MCF 10A (cell line): ENCODE results near the gene CDK4. TPM values are rescaled to one million over a fixed set of nuclear protein-coding genes. Genes with fewer than 3 reads are reported as not detected.
"Not testable (repeated sequence)": the region's sequence is repeated elsewhere in the genome, so short reads cannot be mapped to it uniquely, and the experiment has no call there.

ENCODE experiments used
- BruUV-seq: library from RNA; stranded (reverse); fragments of 400-500 nt; replicated peaks from 2 replicates; lab custom pipeline; 2021; lab: Mats Ljungman, UMichigan
- CTCF ChIA-PET: fragments of 300-600 bp; sonication (Branson Sonifier 250); formaldehyde crosslinking; extraction: SDS; loops from one replicate; lab custom pipeline; 2021; ENCODE audit warnings: antibody characterized with exemption, inconsistent platforms; lab: Yijun Ruan, JAX
- POLR2A ChIA-PET: fragments of 300-600, 350-650 bp; sonication (Branson Sonifier 250); formaldehyde crosslinking; extraction: SDS; loops from one replicate; lab custom pipeline; 2020; ENCODE audit warnings: antibody characterized with exemption, inconsistent platforms; lab: Yijun Ruan, JAX
- DNase-seq: peaks from one replicate; pipeline ENCODE4 v3.0.0-alpha.2; 2018; ENCODE audit not compliant: unreplicated experiment
- H3K27ac Mint-ChIP-seq: one replicate; pipeline ENCODE4 v1.8.0; 2022; ENCODE audit warnings: mild to moderate bottlenecking, low read depth, mixed read lengths; ENCODE audit not compliant: unreplicated experiment
- H3K27me3 Mint-ChIP-seq: one replicate; pipeline ENCODE4 v1.8.0; 2022; ENCODE audit warnings: mixed read lengths; ENCODE audit not compliant: insufficient read depth, unreplicated experiment
- H3K36me3 Mint-ChIP-seq: one replicate; pipeline ENCODE4 v1.8.0; 2022; ENCODE audit warnings: mild to moderate bottlenecking, moderate library complexity, mixed read lengths; ENCODE audit not compliant: insufficient read depth, unreplicated experiment
- H3K4me1 Mint-ChIP-seq: one replicate; pipeline ENCODE4 v1.8.0; 2022; ENCODE audit warnings: mixed read lengths; ENCODE audit not compliant: insufficient read depth, unreplicated experiment
- H3K4me3 Mint-ChIP-seq: one replicate; pipeline ENCODE4 v1.8.0; 2022; ENCODE audit warnings: mild to moderate bottlenecking, moderate library complexity, mixed read lengths; ENCODE audit not compliant: unreplicated experiment
- H3K9me3 Mint-ChIP-seq: one replicate; pipeline ENCODE4 v1.8.0; 2022; ENCODE audit warnings: mixed read lengths; ENCODE audit not compliant: unreplicated experiment
- intact Hi-C: fragments of 100-400 bp; cut with micrococcal nuclease; formaldehyde crosslinking; loops from 2 replicates; pipeline ENCODE4 v1.14.1; 2022
- total RNA-seq: library from RNA; stranded (reverse); gene quantifications from 2 replicates; pipeline ENCODE4 v1.2.3, GENCODE V29; 2022
- TF ChIP-seq, protein P1 (sequence below): fragments of 200-600 bp; IDR thresholded peaks from one replicate; pipeline ENCODE4 v1.8.0; 2022; ENCODE audit warnings: antibody characterized with exemption, mild to moderate bottlenecking; ENCODE audit not compliant: unreplicated experiment

Gene CDK4
- total RNA-seq, 1 experiment from 2014 or later = 123 TPM

- TF ChIP-seq, protein P1, sequence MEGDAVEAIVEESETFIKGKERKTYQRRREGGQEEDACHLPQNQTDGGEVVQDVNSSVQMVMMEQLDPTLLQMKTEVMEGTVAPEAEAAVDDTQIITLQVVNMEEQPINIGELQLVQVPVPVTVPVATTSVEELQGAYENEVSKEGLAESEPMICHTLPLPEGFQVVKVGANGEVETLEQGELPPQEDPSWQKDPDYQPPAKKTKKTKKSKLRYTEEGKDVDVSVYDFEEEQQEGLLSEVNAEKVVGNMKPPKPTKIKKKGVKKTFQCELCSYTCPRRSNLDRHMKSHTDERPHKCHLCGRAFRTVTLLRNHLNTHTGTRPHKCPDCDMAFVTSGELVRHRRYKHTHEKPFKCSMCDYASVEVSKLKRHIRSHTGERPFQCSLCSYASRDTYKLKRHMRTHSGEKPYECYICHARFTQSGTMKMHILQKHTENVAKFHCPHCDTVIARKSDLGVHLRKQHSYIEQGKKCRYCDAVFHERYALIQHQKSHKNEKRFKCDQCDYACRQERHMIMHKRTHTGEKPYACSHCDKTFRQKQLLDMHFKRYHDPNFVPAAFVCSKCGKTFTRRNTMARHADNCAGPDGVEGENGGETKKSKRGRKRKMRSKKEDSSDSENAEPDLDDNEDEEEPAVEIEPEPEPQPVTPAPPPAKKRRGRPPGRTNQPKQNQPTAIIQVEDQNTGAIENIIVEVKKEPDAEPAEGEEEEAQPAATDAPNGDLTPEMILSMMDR = no peak
- no peak for DNase-seq
- intact Hi-C loops = no loop called here
- Mint-ChIP-seq H3K9me3 (no peaks in the 10 kb centered on the region), H3K4me3 (no peak overlapping the region), H3K36me3 (peaks cover 27% of the 10 kb centered on the region), H3K4me1 (no peaks in the 10 kb centered on the region), H3K27ac (no peak overlapping the region), H3K27me3 (no peaks in the 10 kb centered on the region)
- BruUV-seq = no TSS peak
- POLR2A ChIA-PET = interaction anchor here (1.1 kb wide), 1 partner anchor 10 kb away, joined by 3 read pairs; no protein-coding TSS in a partner anchor
- CTCF ChIA-PET = interaction anchor here (0.6 to 1.4 kb wide), 4 partner anchors 22 to 397 kb away, joined by 4 to 5 read pairs (median 4); partner anchors contain the start of gene TSPAN31
Measured at GRCh38 chr12:57722716-57723629, 29.1 kb downstream of the CDK4 start.

DNA sequence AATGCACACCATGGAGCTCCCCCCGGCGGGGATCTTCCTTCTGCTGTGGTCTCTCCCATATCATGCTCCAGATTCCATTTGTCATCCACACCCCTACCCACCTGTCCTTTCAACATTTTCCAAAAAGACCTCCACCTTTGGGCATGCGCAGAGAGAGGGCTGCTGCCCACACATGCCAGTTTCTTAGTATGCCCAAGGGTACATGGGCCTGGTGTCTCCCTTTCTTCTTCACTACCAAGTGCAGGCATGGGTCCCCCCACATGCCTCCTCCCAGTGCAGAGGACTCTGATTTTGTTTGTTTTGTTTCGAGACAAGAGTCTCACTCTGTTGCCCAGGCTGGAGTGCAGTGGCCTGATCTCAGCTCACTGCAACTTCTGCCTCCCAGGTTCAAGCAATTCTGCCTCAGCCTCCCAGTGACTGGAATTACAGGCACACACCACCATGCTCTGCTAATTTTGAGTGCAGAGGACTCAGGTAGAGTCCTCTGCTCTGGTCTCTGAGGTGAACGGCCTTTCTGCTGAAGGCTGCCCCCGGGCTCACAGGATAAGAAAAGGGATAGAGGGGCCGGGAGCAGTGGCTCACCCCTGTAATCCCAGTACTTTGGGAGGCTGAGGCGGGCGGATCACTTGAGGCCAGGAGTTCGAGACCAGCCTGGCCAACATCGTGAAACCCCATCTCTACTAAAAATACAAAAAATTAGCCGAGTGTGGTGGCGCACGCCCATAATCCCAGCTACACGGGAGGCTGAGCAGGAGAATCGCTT lies 30.1 kb downstream of the CDK4 start:
- H3K27ac Mint-ChIP-seq, H3K27me3 Mint-ChIP-seq, H3K4me3 Mint-ChIP-seq, DNase-seq, BruUV-seq, intact Hi-C loops, H3K4me1 Mint-ChIP-seq, H3K9me3 Mint-ChIP-seq: not testable (repeated sequence)
- peaks cover 37% of the 10 kb centered on the region for H3K36me3 Mint-ChIP-seq
- POLR2A ChIA-PET = interaction anchor here (1.1 kb wide), 1 partner anchor 11 kb away, joined by 3 read pairs; no protein-coding TSS in a partner anchor
- CTCF ChIA-PET = interaction anchor here (0.7 to 1.4 kb wide), 4 partner anchors 23 to 396 kb away, joined by 3 to 5 read pairs (median 4); partner anchors contain the start of genes ARHGEF25 and TSPAN31

DNA sequence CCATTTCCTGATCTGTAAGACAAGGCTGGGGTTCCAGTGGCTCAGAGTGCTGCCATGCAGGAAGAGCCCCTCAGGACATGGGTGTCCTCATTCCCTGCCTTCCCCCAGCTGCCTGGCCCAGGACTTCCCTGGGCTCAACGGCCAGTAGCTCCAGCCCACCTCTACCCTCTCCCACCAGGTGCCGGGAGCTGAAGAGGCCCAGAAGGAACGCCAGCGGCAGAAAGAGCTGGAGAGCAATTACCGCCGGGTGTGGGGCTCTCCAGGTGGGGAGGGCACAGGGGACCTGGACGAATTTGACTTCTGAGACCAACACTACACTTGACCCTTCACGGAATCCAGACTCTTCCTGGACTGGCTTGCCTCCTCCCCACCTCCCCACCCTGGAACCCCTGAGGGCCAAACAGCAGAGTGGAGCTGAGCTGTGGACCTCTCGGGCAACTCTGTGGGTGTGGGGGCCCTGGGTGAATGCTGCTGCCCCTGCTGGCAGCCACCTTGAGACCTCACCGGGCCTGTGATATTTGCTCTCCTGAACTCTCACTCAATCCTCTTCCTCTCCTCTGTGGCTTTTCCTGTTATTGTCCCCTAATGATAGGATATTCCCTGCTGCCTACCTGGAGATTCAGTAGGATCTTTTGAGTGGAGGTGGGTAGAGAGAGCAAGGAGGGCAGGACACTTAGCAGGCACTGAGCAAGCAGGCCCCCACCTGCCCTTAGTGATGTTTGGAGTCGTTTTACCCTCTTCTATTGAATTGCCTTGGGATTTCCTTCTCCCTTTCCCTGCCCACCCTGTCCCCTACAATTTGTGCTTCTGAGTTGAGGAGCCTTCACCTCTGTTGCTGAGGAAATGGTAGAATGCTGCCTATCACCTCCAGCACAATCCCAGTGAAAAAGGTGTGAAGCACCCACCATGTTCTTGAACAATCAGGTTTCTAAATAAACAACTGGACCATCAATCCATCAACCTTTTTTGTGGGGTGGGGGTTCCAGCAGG lies 31.2 kb downstream of the CDK4 start:
- H3K9me3 Mint-ChIP-seq = no peaks in the 10 kb centered on the region
- H3K27me3 Mint-ChIP-seq = no peaks in the 10 kb centered on the region
- no peak overlapping the region for H3K4me3 Mint-ChIP-seq
- ChIA-PET POLR2A (no interaction called here), CTCF (interaction anchor here (0.6 to 1.5 kb wide), 5 partner anchors 10 to 508 kb away, joined by 3 read pairs; no protein-coding TSS in a partner anchor)
- no peaks in the 10 kb centered on the region for H3K4me1 Mint-ChIP-seq
- H3K27ac Mint-ChIP-seq = no peak overlapping the region
- TF ChIP-seq, protein P1 = no peak
- BruUV-seq = TSS peak; percentile 81
- intact Hi-C loops = no loop called here
- DNase-seq = no peak
- peaks cover 38% of the 10 kb centered on the region for H3K36me3 Mint-ChIP-seq
